Chondrocyte (in vitro differentiated cells): Measurements from ENCODE around the gene GJB1. TPM values are rescaled to one million over a fixed set of nuclear protein-coding genes. Genes with fewer than 3 reads are reported as not detected.

Experiments
- DNase-seq: peaks from one replicate; pipeline ENCODE4 v3.0.0; 2021; ENCODE audit warnings: mixed read lengths, low spot score
- H3K27ac Mint-ChIP-seq: one replicate; pipeline ENCODE4 v1.8.0; 2021; ENCODE audit warnings: mild to moderate bottlenecking, moderate library complexity, mixed read lengths; ENCODE audit not compliant: unreplicated experiment
- H3K27me3 Mint-ChIP-seq: 2 replicates; pipeline ENCODE4 v1.8.0; 2021; ENCODE audit warnings: low read depth, mixed read lengths
- H3K36me3 Mint-ChIP-seq: 2 replicates; pipeline ENCODE4 v1.8.0; 2021; ENCODE audit warnings: low read depth, mixed read lengths
- H3K4me1 Mint-ChIP-seq: 2 replicates; pipeline ENCODE4 v1.8.0; 2021; ENCODE audit warnings: low read depth, mild to moderate bottlenecking, mixed read lengths
- H3K4me3 Mint-ChIP-seq: one replicate; pipeline ENCODE4 v1.8.0; 2021; ENCODE audit warnings: mild to moderate bottlenecking, moderate library complexity, mixed read lengths; ENCODE audit not compliant: unreplicated experiment
- H3K9me3 Mint-ChIP-seq: 2 replicates; pipeline ENCODE4 v1.8.0; 2021; ENCODE audit warnings: low read depth, mixed read lengths
- total RNA-seq: library from RNA; stranded (reverse); gene quantifications from 3 replicates; pipeline ENCODE4 v1.2.1, GENCODE V29; 2021
- TF ChIP-seq, protein P1 (sequence below): fragments of 200-600 bp; sonication (generic); IDR thresholded peaks from 2 replicates; pipeline ENCODE4 v1.5.0; 2021; ENCODE audit warnings: antibody characterized with exemption, mild to moderate bottlenecking, moderate library complexity

The GJB1 gene
- total RNA-seq, 1 donor from 2014 or later = not detected

DNA sequence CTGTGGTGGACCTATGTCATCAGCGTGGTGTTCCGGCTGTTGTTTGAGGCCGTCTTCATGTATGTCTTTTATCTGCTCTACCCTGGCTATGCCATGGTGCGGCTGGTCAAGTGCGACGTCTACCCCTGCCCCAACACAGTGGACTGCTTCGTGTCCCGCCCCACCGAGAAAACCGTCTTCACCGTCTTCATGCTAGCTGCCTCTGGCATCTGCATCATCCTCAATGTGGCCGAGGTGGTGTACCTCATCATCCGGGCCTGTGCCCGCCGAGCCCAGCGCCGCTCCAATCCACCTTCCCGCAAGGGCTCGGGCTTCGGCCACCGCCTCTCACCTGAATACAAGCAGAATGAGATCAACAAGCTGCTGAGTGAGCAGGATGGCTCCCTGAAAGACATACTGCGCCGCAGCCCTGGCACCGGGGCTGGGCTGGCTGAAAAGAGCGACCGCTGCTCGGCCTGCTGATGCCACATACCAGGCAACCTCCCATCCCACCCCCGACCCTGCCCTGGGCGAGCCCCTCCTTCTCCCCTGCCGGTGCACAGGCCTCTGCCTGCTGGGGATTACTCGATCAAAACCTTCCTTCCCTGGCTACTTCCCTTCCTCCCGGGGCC lies 1.2 kb downstream of the GJB1 start:
- TF ChIP-seq, protein P1, sequence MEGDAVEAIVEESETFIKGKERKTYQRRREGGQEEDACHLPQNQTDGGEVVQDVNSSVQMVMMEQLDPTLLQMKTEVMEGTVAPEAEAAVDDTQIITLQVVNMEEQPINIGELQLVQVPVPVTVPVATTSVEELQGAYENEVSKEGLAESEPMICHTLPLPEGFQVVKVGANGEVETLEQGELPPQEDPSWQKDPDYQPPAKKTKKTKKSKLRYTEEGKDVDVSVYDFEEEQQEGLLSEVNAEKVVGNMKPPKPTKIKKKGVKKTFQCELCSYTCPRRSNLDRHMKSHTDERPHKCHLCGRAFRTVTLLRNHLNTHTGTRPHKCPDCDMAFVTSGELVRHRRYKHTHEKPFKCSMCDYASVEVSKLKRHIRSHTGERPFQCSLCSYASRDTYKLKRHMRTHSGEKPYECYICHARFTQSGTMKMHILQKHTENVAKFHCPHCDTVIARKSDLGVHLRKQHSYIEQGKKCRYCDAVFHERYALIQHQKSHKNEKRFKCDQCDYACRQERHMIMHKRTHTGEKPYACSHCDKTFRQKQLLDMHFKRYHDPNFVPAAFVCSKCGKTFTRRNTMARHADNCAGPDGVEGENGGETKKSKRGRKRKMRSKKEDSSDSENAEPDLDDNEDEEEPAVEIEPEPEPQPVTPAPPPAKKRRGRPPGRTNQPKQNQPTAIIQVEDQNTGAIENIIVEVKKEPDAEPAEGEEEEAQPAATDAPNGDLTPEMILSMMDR = no peak
- Mint-ChIP-seq H3K9me3 (no peaks in the 10 kb centered on the region), H3K27me3 (peaks cover 5% of the 10 kb centered on the region), H3K4me3 (no peak overlapping the region), H3K4me1 (no peaks in the 10 kb centered on the region), H3K27ac (no peak overlapping the region), H3K36me3 (no peaks in the 10 kb centered on the region)
- DNase-seq = no peak

DNA sequence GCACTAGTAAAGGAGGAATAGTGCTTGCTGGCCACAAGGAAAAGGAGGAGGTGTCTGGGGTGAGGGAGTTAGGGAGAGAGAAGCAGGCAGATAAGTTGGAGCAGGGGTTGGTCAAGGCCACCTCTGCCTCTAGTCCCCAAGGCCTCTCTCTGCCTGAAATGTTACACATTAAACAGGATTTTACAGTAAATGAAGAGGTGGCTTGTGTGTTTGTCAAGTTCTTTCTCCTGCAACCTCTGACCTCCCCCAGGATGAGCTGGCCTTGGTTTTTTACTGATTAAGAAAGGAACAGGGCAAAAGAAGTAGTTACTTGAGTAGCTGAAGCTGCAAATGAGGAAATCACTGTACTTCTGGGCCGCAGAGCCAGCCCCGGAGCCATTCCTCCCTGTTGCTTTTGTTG lies 2.0 kb downstream of the GJB1 start:
- no peaks in the 10 kb centered on the region for H3K9me3 Mint-ChIP-seq
- no peak overlapping the region for H3K4me3 Mint-ChIP-seq
- no peak overlapping the region for H3K27ac Mint-ChIP-seq
- H3K4me1 Mint-ChIP-seq = no peaks in the 10 kb centered on the region
- H3K36me3 Mint-ChIP-seq = no peaks in the 10 kb centered on the region
- H3K27me3 Mint-ChIP-seq = peaks cover 5% of the 10 kb centered on the region
- TF ChIP-seq, protein P1 = no peak
- DNase-seq = no peak

DNA sequence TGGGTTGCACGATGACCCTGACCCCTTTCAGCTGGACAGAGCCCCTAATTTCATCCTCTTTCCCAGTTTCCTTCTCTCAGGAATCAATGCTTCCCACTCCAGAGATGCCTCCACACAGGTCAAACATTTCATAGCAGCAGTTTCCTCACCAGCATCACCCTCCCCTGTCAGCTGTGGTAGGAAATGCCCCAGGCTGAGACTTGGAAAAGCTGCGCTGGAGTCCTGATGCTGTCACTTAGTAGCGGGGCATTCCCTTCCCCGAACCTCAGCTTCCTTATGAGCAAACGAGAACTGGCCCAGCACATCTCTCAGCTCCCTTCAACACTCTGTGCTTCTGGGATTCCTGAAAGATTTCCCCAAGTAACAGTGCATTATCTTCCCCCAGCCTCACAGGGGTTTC lies 2.7 kb downstream of the GJB1 start:
- Mint-ChIP-seq H3K27me3 (peaks cover 5% of the 10 kb centered on the region), H3K36me3 (no peaks in the 10 kb centered on the region), H3K9me3 (no peaks in the 10 kb centered on the region), H3K27ac (no peak overlapping the region), H3K4me3 (no peak overlapping the region), H3K4me1 (no peaks in the 10 kb centered on the region)
- no peak for DNase-seq
- TF ChIP-seq, protein P1 = no peak

DNA sequence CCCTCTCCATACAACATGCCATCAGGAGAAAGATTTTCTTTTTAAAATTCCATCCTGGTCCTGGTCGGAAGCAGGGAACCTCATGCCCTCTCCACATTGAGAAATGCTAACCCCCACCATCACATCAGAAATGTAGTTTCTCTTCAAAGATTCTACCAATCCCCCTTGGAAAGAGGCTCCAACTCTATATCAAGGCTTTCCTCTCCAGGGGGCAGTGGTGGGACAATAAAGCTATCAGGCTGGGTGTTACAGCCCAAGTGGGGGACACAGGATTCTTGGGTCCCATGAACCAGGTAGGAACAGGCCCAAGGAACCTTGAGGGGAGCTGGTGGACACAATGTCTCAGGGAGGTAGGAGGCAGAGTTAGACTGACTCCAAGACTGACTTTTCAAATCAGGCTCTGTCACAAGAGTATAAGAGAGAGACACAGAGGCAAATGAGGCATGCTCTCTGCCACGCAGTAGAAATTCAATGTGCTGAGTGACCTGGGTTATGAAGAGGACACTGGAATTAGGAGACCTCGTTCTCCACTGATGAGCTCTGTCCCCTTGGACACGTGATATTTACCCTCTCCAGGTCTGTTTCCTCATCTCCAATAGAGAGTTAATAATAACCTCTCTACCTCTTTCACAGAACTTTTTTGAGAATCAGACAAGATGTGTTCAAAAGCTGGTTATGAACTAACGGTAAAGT lies 4.5 kb downstream of the GJB1 start:
- Mint-ChIP-seq H3K27ac (peak overlapping the region; percentile 37), H3K4me1 (no peaks in the 10 kb centered on the region), H3K4me3 (no peak overlapping the region), H3K27me3 (peaks cover 5% of the 10 kb centered on the region), H3K36me3 (no peaks in the 10 kb centered on the region), H3K9me3 (no peaks in the 10 kb centered on the region)
- TF ChIP-seq, protein P1 = peak; percentile 30
- no peak for DNase-seq

DNA sequence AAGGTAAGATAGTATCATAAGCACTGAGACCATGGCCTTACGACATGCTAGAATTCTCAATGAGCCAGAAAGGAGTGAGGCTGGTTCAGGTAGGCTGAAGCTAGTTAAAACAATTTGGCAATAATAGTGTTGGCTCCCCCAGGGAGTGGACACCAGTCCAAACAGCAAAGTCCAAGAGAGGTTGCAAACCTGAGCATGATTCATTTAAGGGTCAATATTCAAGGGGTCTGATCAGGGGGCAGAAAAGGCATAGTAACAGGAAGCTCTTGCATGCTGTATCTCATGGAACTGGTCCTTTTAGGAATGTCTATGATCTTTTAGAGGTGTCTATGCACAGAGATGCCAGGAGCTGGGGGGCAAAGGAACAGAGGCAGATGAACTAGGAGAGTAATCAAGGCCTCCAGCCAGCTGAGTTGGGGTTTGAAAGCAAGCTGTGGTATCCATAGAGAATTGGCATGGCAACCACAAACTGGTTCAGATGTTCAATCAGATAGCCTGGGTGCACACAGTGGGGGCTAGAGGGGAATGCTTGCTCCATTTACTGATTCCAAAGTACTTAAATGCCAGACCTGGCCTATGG lies 5.1 kb downstream of the GJB1 start:
- TF ChIP-seq, protein P1 = no peak
- no peak for DNase-seq
- Mint-ChIP-seq H3K36me3 (no peaks in the 10 kb centered on the region), H3K27ac (no peak overlapping the region), H3K27me3 (peaks cover 2% of the 10 kb centered on the region), H3K4me3 (no peak overlapping the region), H3K9me3 (no peaks in the 10 kb centered on the region), H3K4me1 (no peaks in the 10 kb centered on the region)
